Breast epithelium (tissue), 4 donors: ENCODE measurements around the gene INTS15. TPM values are rescaled to one million over a fixed set of nuclear protein-coding genes. Genes with fewer than 3 reads are reported as not detected.

Experiments used
- DNase-seq, 2 donors: peaks; one replicate each; pipeline ENCODE4 v3.0.0-alpha.2; 2019; ENCODE audit warnings: low spot score in 2 of 2
- H3K27ac ChIP-seq, 2 donors: fragments of 200-600 bp; sonication (generic) in 1 of 2; one replicate each; pipeline ENCODE4 v1.5.1; 2016 to 2019; ENCODE audit warnings: mild to moderate bottlenecking in 1 of 2
- H3K27me3 ChIP-seq, 2 donors: fragments of 200-600 bp; sonication (generic) in 1 of 2; one replicate each; pipeline versions ENCODE4 v1.5.1 to v1.6.0; 2017 to 2019; ENCODE audit warnings: control low read depth in 1 of 2, mild to moderate bottlenecking in 1 of 2
- H3K36me3 ChIP-seq: fragments of 200-600 bp; one replicate; pipeline ENCODE4 v1.5.1; 2019
- H3K4me1 ChIP-seq, 2 donors: fragments of 200-600 bp; sonication (generic); one replicate each; pipeline ENCODE4 v1.5.1; 2016 to 2019; ENCODE audit warnings: control low read depth in 1 of 2
- H3K4me3 ChIP-seq, 3 donors: fragments of 200-600 bp; sonication (generic); 1 replicate in 2 of 3; 2 replicates in 1 of 3; pipeline ENCODE4 v1.5.1; 2016 to 2019; ENCODE audit warnings: mild to moderate bottlenecking in 3 of 3, moderate library complexity in 2 of 3
- H3K9me3 ChIP-seq, 2 donors: fragments of 200-600 bp; sonication (generic) in 1 of 2; one replicate each; pipeline ENCODE4 v1.5.1; 2016 to 2019; ENCODE audit warnings: control low read depth in 1 of 2
- POLR2A ChIP-seq: fragments of 450-650 bp; IDR thresholded peaks from one replicate; pipeline ENCODE4 v1.6.1; 2016; ENCODE audit warnings: antibody characterized with exemption, mild to moderate bottlenecking, moderate library complexity
- POLR2AphosphoS5 ChIP-seq, 3 donors: sonication (generic); formaldehyde crosslinking; IDR thresholded peaks; one replicate each; pipeline ENCODE4 v1.6.1; 2017; ENCODE audit warnings: antibody characterized with exemption in 3 of 3
- intact Hi-C: fragments of 100-400 bp; cut with DNase I; formaldehyde crosslinking; loops from one replicate; pipeline ENCODE4 v1.15.1; 2023; ENCODE audit warnings: low total_unique reads
- total RNA-seq, 3 donors: library from RNA; depleted of rRNA; stranded (reverse); fragments of >200 nt; gene quantifications; one replicate each; pipeline ENCODE4 v1.1.0, GENCODE V29; 2016
- TF ChIP-seq, protein P1 (sequence below), 3 donors: fragments of 450-650 bp; IDR thresholded peaks; one replicate each; pipeline ENCODE4 v1.5.1; 2016 to 2017; ENCODE audit warnings: antibody characterized with exemption in 3 of 3, mild to moderate bottlenecking in 3 of 3, moderate library complexity in 3 of 3

The INTS15 gene
- total RNA-seq, 3 donors from 2014 or later = 22.9 to 36.4 (median 28.2) TPM

DNA sequence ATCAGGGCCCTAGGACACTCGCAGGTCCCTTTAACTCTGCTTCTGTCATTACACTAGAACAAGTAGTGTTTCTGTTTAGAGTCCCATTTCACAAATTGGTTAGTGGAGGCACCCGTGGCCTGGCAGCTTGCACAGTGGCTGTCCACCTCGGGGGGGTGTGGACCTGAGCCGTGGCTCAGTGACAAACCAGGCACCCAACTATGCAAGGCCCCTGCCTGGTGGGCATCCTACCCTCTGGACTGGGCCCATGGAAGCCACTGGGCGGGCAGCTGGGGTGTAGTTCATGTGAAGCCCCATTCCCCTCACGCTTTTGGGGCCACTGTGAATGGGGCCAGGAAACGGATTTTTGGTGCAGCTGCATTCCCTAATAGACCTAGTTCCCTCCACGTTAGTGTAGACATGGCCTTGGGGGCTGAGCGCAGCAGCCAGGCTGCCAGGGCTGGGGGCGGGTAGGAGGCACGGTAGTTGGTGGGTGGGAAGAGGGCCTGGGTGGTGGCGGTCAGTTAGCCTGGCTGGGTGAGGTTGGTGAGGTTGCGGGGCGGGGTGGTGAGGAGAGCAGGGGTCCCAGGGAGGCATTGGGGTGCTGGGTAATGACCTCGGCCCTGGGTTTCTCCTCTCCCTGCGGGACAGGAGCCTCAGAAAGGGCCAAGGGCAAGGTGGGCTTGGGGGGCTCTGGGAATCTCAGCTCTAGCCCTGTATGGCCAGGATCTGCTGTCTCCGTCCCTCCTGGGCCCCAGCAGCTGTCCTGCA, 66.0 kb downstream of the INTS15 start:
- Histone ChIP-seq H3K36me3 (peaks cover 22% of the 10 kb centered on the region), H3K4me1 (no peaks in the 10 kb centered on the region), H3K27me3 (no peaks in the 10 kb centered on the region), H3K9me3 (peaks cover 6 to 15% of the 10 kb centered on the region in 2 donors), H3K4me3 (no peak overlapping the region), H3K27ac (no peak overlapping the region)
- DNase-seq = no peak
- TF ChIP-seq POLR2A (no peak), POLR2AphosphoS5 (IDR thresholded peaks at IDR 0.05) (no peak)
- TF ChIP-seq, protein P1, sequence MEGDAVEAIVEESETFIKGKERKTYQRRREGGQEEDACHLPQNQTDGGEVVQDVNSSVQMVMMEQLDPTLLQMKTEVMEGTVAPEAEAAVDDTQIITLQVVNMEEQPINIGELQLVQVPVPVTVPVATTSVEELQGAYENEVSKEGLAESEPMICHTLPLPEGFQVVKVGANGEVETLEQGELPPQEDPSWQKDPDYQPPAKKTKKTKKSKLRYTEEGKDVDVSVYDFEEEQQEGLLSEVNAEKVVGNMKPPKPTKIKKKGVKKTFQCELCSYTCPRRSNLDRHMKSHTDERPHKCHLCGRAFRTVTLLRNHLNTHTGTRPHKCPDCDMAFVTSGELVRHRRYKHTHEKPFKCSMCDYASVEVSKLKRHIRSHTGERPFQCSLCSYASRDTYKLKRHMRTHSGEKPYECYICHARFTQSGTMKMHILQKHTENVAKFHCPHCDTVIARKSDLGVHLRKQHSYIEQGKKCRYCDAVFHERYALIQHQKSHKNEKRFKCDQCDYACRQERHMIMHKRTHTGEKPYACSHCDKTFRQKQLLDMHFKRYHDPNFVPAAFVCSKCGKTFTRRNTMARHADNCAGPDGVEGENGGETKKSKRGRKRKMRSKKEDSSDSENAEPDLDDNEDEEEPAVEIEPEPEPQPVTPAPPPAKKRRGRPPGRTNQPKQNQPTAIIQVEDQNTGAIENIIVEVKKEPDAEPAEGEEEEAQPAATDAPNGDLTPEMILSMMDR (IDR thresholded peaks at IDR 0.05) = no peak
- intact Hi-C loops = no loop called here

DNA sequence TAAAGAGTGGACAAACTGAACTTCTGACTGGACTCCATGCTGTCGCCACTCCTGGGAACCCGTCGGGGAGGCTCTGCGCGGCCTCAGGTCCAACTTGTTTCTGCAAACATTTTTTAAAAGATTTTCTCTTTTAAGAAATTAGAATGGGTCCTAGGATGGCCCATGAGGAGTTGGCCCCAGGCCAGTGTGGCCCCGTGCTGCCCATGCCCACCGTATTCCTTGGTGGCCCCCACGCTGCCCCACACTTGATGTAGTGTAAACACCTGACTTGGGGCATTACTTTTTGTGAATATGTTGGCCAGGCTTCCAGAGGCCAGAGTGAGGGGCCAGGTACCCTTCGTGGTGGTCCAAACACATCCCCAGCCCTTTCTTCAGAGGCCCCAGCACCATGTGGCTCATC, 66.6 kb downstream of the INTS15 start:
- TF ChIP-seq POLR2AphosphoS5 (IDR thresholded peaks at IDR 0.05) (no peak), POLR2A (no peak)
- TF ChIP-seq, protein P1 (IDR thresholded peaks at IDR 0.05) = no peak
- H3K9me3 ChIP-seq = peaks cover 6 to 14% of the 10 kb centered on the region in 2 donors
- no peaks in the 10 kb centered on the region for H3K4me1 ChIP-seq
- no peak for DNase-seq
- H3K36me3 ChIP-seq = peaks cover 22% of the 10 kb centered on the region
- no peak overlapping the region for H3K4me3 ChIP-seq
- no peak overlapping the region for H3K27ac ChIP-seq
- intact Hi-C loops = no loop called here
- H3K27me3 ChIP-seq = no peaks in the 10 kb centered on the region

Other genes with a start within 250 kb of the INTS15 start
- gene FAM220A, start 241.1 kb upstream of the INTS15 start, total RNA-seq = 10 to 100 TPM; 14.4 to 18.7 (median 14.7) TPM
- gene RAC1, start 215.5 kb upstream of the INTS15 start, total RNA-seq = 100 to 1,000 TPM; 103 to 121 (median 121) TPM
- gene DAGLB, start 142.1 kb upstream of the INTS15 start, total RNA-seq = 10 to 100 TPM; 15.4 to 18.0 (median 17.6) TPM
- gene KDELR2, start 105.9 kb upstream of the INTS15 start, total RNA-seq = 100 to 1,000 TPM in 1 of 3 donors, 10 to 100 TPM in 2; 75.2 to 106 (median 81.7) TPM
- gene GRID2IP, start 38.6 kb upstream of the INTS15 start, total RNA-seq = under 1 TPM in 2 of 3 donors, not detected in 1; 0.33 to 0.88 TPM
- gene ZDHHC4, start 12.6 kb upstream of the INTS15 start, total RNA-seq = 10 to 100 TPM; 43.2 to 60.6 (median 43.3) TPM
- gene ZNF853, start 25.6 kb downstream of the INTS15 start, total RNA-seq = 10 to 100 TPM in 2 of 3 donors, 1 to 10 TPM in 1; 5.8 to 11.7 (median 11.5) TPM
- 10 to 100 TPM; 10.2 to 21.4 (median 21.3) TPM for gene ZNF316, start 47.3 kb downstream of the INTS15 start, total RNA-seq
- 10 to 100 TPM; 20.6 to 43.0 (median 25.2) TPM for gene ZNF12, start 116.9 kb downstream of the INTS15 start, total RNA-seq
- gene RSPH10B2, start 164.1 kb downstream of the INTS15 start, total RNA-seq = under 1 TPM in 1 of 3 donors, not detected in 2; 0.44 TPM
- gene CCZ1B, start 236.3 kb downstream of the INTS15 start, total RNA-seq = 10 to 100 TPM; 36.3 to 78.2 (median 69.8) TPM